AG04449 (cell line): ENCODE measurements around the gene NOM1.
"Not testable (repeated sequence)": the region's sequence is repeated elsewhere in the genome, so short reads cannot be mapped to it uniquely, and the experiment has no call there.

Experiments
- CTCF ChIA-PET: fragments of 350-600 bp; formaldehyde crosslinking; extraction: SDS; loops from one replicate; lab custom pipeline; 2021; ENCODE audit warnings: antibody characterized with exemption; lab: Yijun Ruan, JAX
- POLR2A ChIA-PET: fragments of 400-600, 350-600 bp; formaldehyde crosslinking; extraction: SDS; loops from one replicate; lab custom pipeline; 2020; ENCODE audit warnings: antibody characterized with exemption, inconsistent platforms; lab: Yijun Ruan, JAX
- DNase-seq: peaks from one replicate; pipeline ENCODE4 v3.0.0-alpha.2; 2010; ENCODE audit warnings: low read depth, low spot score
- H3K4me3 ChIP-seq: 2 replicates; pipeline ENCODE4 v1.5.1; 2011; ENCODE audit warnings: low read depth, mild to moderate bottlenecking, control low read depth, low read length
- TF ChIP-seq, protein P1 (sequence below): IDR thresholded peaks from one replicate; pipeline ENCODE4 v1.5.1; 2011; ENCODE audit warnings: mild to moderate bottlenecking, moderate library complexity, low read length, control low read depth, inconsistent platforms; ENCODE audit not compliant: insufficient read depth; ENCODE audit errors: missing control alignments

NOM1 gene

DNA sequence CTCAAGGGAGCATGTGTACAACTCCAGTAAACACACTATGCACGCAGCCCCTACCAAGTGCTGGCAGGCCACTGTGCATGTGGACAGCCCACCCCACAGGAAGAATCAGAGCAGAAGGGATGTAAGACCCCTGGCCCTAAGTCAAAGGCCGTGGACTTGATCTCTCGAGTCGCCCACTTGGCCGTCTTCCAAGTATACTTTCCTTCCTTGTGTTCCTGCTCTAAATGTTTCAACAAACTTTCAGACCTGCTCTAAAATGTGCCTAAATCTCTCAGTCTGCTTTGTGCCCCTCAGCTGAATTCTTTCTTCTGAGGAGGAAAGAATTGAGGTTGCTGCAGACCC, 21.1 kb upstream of the NOM1 start:
- ChIA-PET CTCF (no interaction called here), POLR2A (no interaction called here)
- TF ChIP-seq, protein P1, sequence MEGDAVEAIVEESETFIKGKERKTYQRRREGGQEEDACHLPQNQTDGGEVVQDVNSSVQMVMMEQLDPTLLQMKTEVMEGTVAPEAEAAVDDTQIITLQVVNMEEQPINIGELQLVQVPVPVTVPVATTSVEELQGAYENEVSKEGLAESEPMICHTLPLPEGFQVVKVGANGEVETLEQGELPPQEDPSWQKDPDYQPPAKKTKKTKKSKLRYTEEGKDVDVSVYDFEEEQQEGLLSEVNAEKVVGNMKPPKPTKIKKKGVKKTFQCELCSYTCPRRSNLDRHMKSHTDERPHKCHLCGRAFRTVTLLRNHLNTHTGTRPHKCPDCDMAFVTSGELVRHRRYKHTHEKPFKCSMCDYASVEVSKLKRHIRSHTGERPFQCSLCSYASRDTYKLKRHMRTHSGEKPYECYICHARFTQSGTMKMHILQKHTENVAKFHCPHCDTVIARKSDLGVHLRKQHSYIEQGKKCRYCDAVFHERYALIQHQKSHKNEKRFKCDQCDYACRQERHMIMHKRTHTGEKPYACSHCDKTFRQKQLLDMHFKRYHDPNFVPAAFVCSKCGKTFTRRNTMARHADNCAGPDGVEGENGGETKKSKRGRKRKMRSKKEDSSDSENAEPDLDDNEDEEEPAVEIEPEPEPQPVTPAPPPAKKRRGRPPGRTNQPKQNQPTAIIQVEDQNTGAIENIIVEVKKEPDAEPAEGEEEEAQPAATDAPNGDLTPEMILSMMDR = no peak
- no peak overlapping the region for H3K4me3 ChIP-seq
- no peak for DNase-seq

DNA sequence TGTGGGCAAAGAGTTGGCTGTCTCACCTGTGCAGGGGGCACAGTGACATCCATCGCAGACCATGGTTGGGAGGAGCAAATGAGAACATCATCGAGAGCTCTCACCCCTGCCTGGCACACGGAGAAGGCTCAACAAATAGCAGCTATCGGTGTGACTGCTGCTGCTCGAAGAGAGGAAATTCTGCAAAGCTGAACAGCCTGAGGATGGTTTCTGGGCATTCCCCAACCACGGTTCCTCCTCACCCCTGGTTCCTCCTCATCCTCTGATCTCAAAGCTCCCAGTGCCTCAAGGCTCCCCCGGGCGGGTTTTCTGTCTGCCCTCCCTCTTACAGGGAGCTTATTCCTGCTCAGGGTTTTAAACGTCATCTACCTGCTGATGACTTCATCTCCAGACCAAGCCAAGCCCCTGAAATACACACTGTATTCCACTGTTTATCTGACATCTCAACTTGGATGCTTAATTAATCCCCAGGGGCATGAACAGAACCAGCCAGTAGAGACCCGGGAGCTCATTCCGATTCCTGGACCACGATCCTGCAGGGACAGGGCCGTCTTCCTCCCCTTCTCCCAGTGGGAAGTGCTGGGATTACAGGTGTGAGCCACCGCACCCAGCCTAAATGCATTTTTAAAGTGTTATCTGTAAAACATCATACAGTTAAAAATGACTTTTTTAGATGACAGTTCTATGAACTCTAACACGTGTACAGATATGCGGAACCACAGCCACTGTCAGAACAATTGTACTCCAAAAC, 19.5 kb upstream of the NOM1 start:
- no peak for DNase-seq
- POLR2A ChIA-PET = no interaction called here
- no peak overlapping the region for H3K4me3 ChIP-seq
- TF ChIP-seq, protein P1 = no peak
- CTCF ChIA-PET = interaction anchor here (2.5 kb wide), 1 partner anchor 18 kb away, joined by 16 read pairs; the partner anchor contains the start of gene NOM1

DNA sequence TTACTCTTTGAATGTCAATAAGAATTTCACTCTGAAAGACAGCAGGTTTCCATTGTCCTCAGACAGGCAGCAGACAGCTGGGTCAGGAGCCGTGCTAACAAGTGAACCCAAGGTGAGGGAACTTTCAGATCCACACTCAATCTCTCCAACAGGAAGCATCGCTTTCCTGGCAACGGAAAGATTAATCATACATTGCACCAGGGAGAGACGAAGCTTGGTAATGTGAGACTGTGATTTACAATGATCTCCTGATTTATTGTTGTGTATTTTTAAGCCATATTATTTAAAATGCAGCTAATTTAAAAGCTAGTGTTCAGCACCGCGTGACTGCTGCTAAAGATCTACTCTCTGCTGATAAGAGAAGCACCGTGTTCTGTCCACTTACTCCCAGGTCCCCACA, 17.5 kb upstream of the NOM1 start:
- no peak for DNase-seq
- TF ChIP-seq, protein P1 = no peak
- H3K4me3 ChIP-seq = no peak overlapping the region
- ChIA-PET CTCF (interaction anchor here (2.5 kb wide), 1 partner anchor 16 kb away, joined by 16 read pairs; the partner anchor contains the start of gene NOM1), POLR2A (no interaction called here)

DNA sequence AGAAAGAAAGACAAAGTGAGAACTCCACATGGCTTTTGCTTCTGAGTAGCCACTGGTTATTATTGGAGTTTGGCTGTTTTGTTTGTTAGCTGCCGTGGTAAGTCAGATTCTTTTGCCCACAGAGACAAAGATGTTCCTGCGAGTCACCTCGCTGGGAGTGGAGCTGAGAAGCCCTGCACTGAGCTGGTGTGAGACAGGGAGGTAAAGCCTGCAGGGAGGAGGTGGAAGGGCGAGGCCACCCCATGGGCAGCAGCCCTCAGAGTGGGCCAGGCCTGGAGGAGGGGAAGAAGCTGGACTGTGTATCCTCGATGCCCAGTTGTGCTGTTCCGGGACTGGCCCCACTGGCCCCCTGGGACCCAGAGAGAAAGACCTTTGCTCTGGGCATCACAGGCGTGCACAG, 14.3 kb upstream of the NOM1 start:
- POLR2A ChIA-PET = no interaction called here
- no peak overlapping the region for H3K4me3 ChIP-seq
- DNase-seq = no peak
- TF ChIP-seq, protein P1 = no peak
- CTCF ChIA-PET = interaction anchor here (0.9 to 2.3 kb wide), 2 partner anchors 8 to 14 kb away, joined by 3 to 8 read pairs; partner anchors contain the start of gene NOM1

DNA sequence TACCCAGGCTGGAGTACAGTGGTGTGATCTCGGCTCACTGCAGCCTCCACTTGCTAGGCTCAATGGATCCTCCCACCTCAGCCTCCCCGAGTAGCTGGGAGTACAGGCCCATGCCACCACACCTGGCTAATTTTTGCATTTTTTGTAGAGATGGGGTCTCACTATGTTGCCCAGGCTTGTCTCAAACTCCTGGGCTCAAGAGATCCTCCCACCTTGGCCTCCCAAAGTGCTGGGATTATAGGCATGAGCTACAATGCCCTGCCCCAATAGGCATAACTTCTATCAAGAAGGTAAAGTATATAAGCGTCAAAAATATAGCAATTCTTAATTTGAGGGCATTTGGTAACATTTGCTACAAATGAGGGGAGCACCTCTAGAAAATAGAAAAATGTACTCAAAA, 12.7 kb upstream of the NOM1 start:
- CTCF ChIA-PET = interaction anchor here (1.6 kb wide), 1 partner anchor 12 kb away, joined by 9 read pairs; no protein-coding TSS in a partner anchor
- POLR2A ChIA-PET, H3K4me3 ChIP-seq, DNase-seq: not testable (repeated sequence)

DNA sequence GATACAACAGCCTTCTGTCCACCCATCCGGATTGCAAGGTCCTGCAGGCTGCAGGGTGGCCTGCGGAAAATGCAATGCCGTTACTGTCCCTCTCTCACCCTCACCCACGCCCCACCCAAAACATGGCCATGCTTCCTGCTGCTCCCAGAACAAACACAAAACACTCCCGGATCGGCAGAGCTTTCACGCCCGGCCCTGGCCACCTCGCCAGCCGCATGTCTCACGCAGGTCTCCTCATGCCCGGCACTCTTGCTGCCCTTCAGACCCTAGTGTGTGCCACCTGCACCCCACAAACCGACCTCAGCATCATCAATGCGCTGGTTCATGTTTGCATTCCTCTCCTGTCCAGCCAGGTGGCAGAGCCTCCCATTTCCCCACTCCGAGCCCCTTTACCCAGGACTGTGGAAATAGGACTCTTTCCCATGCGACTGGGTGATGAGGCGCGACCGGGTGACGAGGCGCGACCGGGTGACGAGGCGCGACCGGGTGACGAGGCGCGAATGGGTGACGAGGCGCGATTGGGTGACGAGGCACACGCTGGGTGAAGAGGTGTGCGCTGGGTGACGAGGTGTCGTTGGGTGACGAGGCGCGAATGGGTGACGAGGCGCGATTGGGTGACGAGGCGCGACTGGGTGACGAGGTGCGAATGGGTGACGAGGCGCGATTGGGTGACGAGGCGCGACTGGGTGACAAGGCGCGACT, 8.9 kb upstream of the NOM1 start:
- H3K4me3 ChIP-seq = no peak overlapping the region
- TF ChIP-seq, protein P1 = no peak
- ChIA-PET CTCF (interaction anchor here (1.5 kb wide), 1 partner anchor 8 kb away, joined by 5 read pairs; the partner anchor contains the start of gene NOM1), POLR2A (no interaction called here)
- DNase-seq = no peak
